Endothelial cell of umbilical vein (primary cell): ENCODE measurements around the gene TMEM121B. TPM values are rescaled to one million over a fixed set of nuclear protein-coding genes. Genes with fewer than 3 reads are reported as not detected.

ENCODE experiments used
- BruUV-seq: library from RNA; stranded (reverse); fragments of 400-500 nt; replicated peaks from 2 replicates; lab custom pipeline; 2021; lab: Mats Ljungman, UMichigan
- CTCF ChIA-PET: fragments of 300-600, 350-600 bp; sonication (Branson Sonifier 250); formaldehyde crosslinking; loops from one replicate; lab custom pipeline; 2021; ENCODE audit warnings: antibody characterized with exemption, inconsistent platforms; lab: Charles Lee
- POLR2A ChIA-PET: fragments of 300-600, 350-600 bp; sonication (Branson Sonifier 250); formaldehyde crosslinking; loops from one replicate; lab custom pipeline; 2021; ENCODE audit warnings: antibody characterized with exemption, inconsistent platforms; lab: Charles Lee
- DNase-seq: peaks from one replicate; pipeline ENCODE4 v3.0.0-alpha.2; 2011; ENCODE audit warnings: low read depth, low spot score
- FAIRE-seq: peaks from 2 replicates; lab custom pipeline; 2011; peaks lifted over from hg19 to GRCh38; lab: Jason Lieb, UNC
- H2AFZ ChIP-seq: 2 replicates; pipeline ENCODE4 v1.6.0; 2012; ENCODE audit warnings: low read depth, low read length, control low read depth, inconsistent platforms
- H3K27ac ChIP-seq: 2 replicates; pipeline ENCODE4 v1.5.1; 2011; ENCODE audit warnings: low read depth, mild to moderate bottlenecking, control low read depth, low read length, moderate library complexity; ENCODE audit not compliant: insufficient read depth
- H3K27me3 ChIP-seq, 2 experiments: 2 replicates each; pipeline versions ENCODE4 v1.6.0 to v1.6.1; 2011; ENCODE audit warnings: low read length in 2 of 2, mixed read lengths in 1 of 2; ENCODE audit not compliant: control insufficient read depth in 2 of 2, insufficient read depth in 2 of 2
- H3K36me3 ChIP-seq, 2 experiments: 2 replicates in 1 of 2; 3 replicates in 1 of 2; pipeline ENCODE4 v1.5.1; 2011; ENCODE audit warnings: low read length in 2 of 2, mild to moderate bottlenecking in 1 of 2, moderate library complexity in 1 of 2; ENCODE audit not compliant: control insufficient read depth in 2 of 2, insufficient read depth in 2 of 2; ENCODE audit errors: extremely low read depth in 1 of 2
- H3K4me1 ChIP-seq: 3 replicates; pipeline ENCODE4 v1.5.1; 2011; ENCODE audit warnings: mild to moderate bottlenecking, low read length; ENCODE audit not compliant: control insufficient read depth, insufficient read depth; ENCODE audit errors: extremely low read depth
- H3K4me2 ChIP-seq: 2 replicates; pipeline ENCODE4 v1.6.1; 2011; ENCODE audit warnings: low read length, control low read depth, mixed read lengths; ENCODE audit not compliant: insufficient read depth
- H3K4me3 ChIP-seq, 3 experiments: fragments of 200-600 bp in 1 of 3; sonication (generic), shearing (Covaris generic) in 1 of 3; replicated peaks in 1 of 3; 2 replicates each; pipeline ENCODE4 v1.5.1; 2011 to 2016; ENCODE audit warnings: control low read depth in 3 of 3, low read length in 3 of 3, mild to moderate bottlenecking in 2 of 3, inconsistent platforms in 1 of 3, low read depth in 1 of 3, moderate library complexity in 1 of 3; ENCODE audit not compliant: insufficient read depth in 1 of 3
- H3K79me2 ChIP-seq: 2 replicates; pipeline ENCODE4 v1.6.0; 2012; ENCODE audit warnings: low read length, inconsistent platforms; ENCODE audit not compliant: control insufficient read depth, insufficient read depth
- H3K9ac ChIP-seq: replicated peaks from 2 replicates; pipeline ENCODE3; 2011; ENCODE audit warnings: low read length, control low read depth; ENCODE audit not compliant: insufficient read depth; ENCODE audit errors: extremely low read depth
- H3K9me1 ChIP-seq: replicated peaks from 3 replicates; pipeline ENCODE4 v1.6.0; 2011; ENCODE audit warnings: mild to moderate bottlenecking, low read length; ENCODE audit not compliant: control insufficient read depth, insufficient read depth; ENCODE audit errors: extremely low read depth
- H3K9me3 ChIP-seq: replicated peaks from 2 replicates; pipeline ENCODE4 v1.5.1; 2012; ENCODE audit warnings: low read length, inconsistent platforms; ENCODE audit not compliant: control insufficient read depth, insufficient read depth
- H4K20me1 ChIP-seq: replicated peaks from 2 replicates; pipeline ENCODE3; 2011; ENCODE audit warnings: mild to moderate bottlenecking, low read length; ENCODE audit not compliant: control insufficient read depth, insufficient read depth; ENCODE audit errors: extremely low read depth
- EZH2 ChIP-seq: IDR thresholded peaks from 2 replicates; pipeline ENCODE4 v1.6.1; 2012; ENCODE audit warnings: borderline replicate concordance, low read depth, mild to moderate bottlenecking, moderate library complexity, low read length, inconsistent platforms; ENCODE audit not compliant: severe bottlenecking
- FOS ChIP-seq: IDR thresholded peaks from 2 replicates; pipeline ENCODE4 v1.6.1; 2011; ENCODE audit warnings: mild to moderate bottlenecking, low read length, moderate library complexity, borderline replicate concordance; ENCODE audit not compliant: insufficient read depth
- GATA2 ChIP-seq: IDR thresholded peaks from 2 replicates; pipeline ENCODE4 v1.7.0; 2011; ENCODE audit warnings: low read depth, mild to moderate bottlenecking, moderate library complexity, mixed read lengths, low read length; ENCODE audit not compliant: insufficient read length, insufficient read depth
- JUN ChIP-seq: IDR thresholded peaks from 2 replicates; pipeline ENCODE4 v1.6.1; 2011; ENCODE audit warnings: borderline replicate concordance, low read depth; ENCODE audit not compliant: insufficient read length, insufficient read depth
- MYC ChIP-seq: IDR thresholded peaks from one replicate; pipeline ENCODE4 v1.6.1; 2011; ENCODE audit warnings: mild to moderate bottlenecking, low read depth, low read length
- POLR2A ChIP-seq: IDR thresholded peaks from 2 replicates; pipeline ENCODE4 v1.6.1; 2012; ENCODE audit warnings: low read depth, mild to moderate bottlenecking, control low read depth, low read length
- POLR2AphosphoS5 ChIP-seq: IDR thresholded peaks from 2 replicates; pipeline ENCODE4 v1.6.1; 2012; ENCODE audit warnings: low read depth, mild to moderate bottlenecking, control low read depth, low read length, moderate library complexity; ENCODE audit not compliant: insufficient read depth
- dilution Hi-C: fragments of 300-500 bp; cut with MboI; formaldehyde crosslinking; loops from one replicate; pipeline ENCODE4 v1.15.0; 2019; ENCODE audit warnings: low sequenced_read_pairs; ENCODE audit not compliant: extremely low pct_ligation_motif_present
- intact Hi-C: fragments of 100-400 bp; cut with micrococcal nuclease; formaldehyde crosslinking; loops from one replicate; pipeline ENCODE4 v1.10.0; 2022
- polyA plus RNA-seq, 4 experiments: library from polyadenylated mRNA; depleted of rRNA in 3 of 4; stranded (reverse) in 3 of 4; unstranded in 1 of 4; fragments of >200 nt; gene quantifications; 2 replicates each; pipeline versions ENCODE4 v1.2.1 to v1.2.3, GENCODE V29; 2011 to 2012; ENCODE audit warnings: missing spikeins in 1 of 4
- total RNA-seq: library from RNA; stranded (reverse); gene quantifications from 2 replicates; pipeline ENCODE4 v1.2.3, GENCODE V29; 2021
- TF ChIP-seq, protein P1 (sequence below), 2 donors: IDR thresholded peaks; 1 replicate in 1 of 2; 2 replicates in 1 of 2; pipeline ENCODE4 v1.5.1; 2011; ENCODE audit warnings: low read length in 2 of 2, mild to moderate bottlenecking in 2 of 2, moderate library complexity in 2 of 2, control low read depth in 1 of 2, inconsistent platforms in 1 of 2, low read depth in 1 of 2; ENCODE audit not compliant: insufficient read depth in 1 of 2; ENCODE audit errors: extremely low read depth in 1 of 2
- TF ChIP-seq, protein P2 (sequence below): IDR thresholded peaks from 2 replicates; pipeline ENCODE4 v1.6.1; 2011; ENCODE audit not compliant: insufficient read depth, insufficient read length

The TMEM121B gene
- total and polyA plus RNA-seq, 2 donors (not counting 3 experiments of a cell fraction or from before 2014, with no cell fraction given): 0.18 to 0.33 TPM

DNA sequence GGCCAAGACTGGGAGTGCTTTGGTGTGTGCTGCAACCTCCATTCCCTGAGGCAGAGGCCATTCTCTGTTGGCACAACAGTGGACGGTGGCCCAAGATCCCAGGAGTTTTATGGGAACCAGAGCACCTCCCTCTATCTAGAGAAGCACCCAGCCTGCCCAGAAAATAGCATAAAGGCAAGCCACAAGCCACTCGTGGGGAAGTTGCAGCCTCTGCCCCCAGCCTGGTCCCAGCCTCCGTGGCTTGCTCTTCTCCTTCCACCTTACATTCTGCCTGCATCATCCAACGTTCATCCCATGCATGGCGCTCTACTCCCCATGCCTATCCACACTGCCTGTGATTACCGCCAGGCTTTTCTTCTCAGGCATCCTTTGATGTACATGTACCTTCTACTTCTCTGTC lies 20.5 kb downstream of the TMEM121B start:
- H3K79me2 ChIP-seq: no peaks in the 10 kb centered on the region
- CTCF ChIA-PET: no interaction called here
- H3K36me3 ChIP-seq: peaks cover 5 to 29% of the 10 kb centered on the region in 2 experiments
- FAIRE-seq: no peak
- no peaks in the 10 kb centered on the region for H4K20me1 ChIP-seq
- no peak overlapping the region for H2AFZ ChIP-seq
- H3K4me2 ChIP-seq: no peak overlapping the region
- H3K4me3 ChIP-seq: no peak overlapping the region
- no peak overlapping the region for H3K9ac ChIP-seq
- no peaks in the 10 kb centered on the region for H3K4me1 ChIP-seq
- intact Hi-C loops (no loop called here), dilution Hi-C loops (no loop called here)
- DNase-seq: no peak
- TF ChIP-seq GATA2 (no peak), POLR2AphosphoS5 (no peak), MYC (no peak), POLR2A (no peak), JUN (no peak), FOS (no peak), EZH2 (no peak)
- TF ChIP-seq, protein P1, sequence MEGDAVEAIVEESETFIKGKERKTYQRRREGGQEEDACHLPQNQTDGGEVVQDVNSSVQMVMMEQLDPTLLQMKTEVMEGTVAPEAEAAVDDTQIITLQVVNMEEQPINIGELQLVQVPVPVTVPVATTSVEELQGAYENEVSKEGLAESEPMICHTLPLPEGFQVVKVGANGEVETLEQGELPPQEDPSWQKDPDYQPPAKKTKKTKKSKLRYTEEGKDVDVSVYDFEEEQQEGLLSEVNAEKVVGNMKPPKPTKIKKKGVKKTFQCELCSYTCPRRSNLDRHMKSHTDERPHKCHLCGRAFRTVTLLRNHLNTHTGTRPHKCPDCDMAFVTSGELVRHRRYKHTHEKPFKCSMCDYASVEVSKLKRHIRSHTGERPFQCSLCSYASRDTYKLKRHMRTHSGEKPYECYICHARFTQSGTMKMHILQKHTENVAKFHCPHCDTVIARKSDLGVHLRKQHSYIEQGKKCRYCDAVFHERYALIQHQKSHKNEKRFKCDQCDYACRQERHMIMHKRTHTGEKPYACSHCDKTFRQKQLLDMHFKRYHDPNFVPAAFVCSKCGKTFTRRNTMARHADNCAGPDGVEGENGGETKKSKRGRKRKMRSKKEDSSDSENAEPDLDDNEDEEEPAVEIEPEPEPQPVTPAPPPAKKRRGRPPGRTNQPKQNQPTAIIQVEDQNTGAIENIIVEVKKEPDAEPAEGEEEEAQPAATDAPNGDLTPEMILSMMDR (IDR thresholded peaks at IDR 0.05; ENCODE audit: extremely low read depth in 1 of 2, insufficient read depth in 1 of 2, low read depth in 1 of 2, low read length in 2 of 2): no peak
- TF ChIP-seq, protein P2, sequence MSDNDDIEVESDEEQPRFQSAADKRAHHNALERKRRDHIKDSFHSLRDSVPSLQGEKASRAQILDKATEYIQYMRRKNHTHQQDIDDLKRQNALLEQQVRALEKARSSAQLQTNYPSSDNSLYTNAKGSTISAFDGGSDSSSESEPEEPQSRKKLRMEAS: no peak
- no peaks in the 10 kb centered on the region for H3K27me3 ChIP-seq
- no peaks in the 10 kb centered on the region for H3K9me1 ChIP-seq
- no peaks in the 10 kb centered on the region for H3K9me3 ChIP-seq
- no TSS peak for BruUV-seq
- POLR2A ChIA-PET: interaction anchor here (0.6 kb wide), 1 partner anchor 1049 kb away, joined by 10 read pairs; the partner anchor contains the start of gene USP18
- H3K27ac ChIP-seq: no peak overlapping the region
